ENCODE results near the gene GMPR2.

DNA sequence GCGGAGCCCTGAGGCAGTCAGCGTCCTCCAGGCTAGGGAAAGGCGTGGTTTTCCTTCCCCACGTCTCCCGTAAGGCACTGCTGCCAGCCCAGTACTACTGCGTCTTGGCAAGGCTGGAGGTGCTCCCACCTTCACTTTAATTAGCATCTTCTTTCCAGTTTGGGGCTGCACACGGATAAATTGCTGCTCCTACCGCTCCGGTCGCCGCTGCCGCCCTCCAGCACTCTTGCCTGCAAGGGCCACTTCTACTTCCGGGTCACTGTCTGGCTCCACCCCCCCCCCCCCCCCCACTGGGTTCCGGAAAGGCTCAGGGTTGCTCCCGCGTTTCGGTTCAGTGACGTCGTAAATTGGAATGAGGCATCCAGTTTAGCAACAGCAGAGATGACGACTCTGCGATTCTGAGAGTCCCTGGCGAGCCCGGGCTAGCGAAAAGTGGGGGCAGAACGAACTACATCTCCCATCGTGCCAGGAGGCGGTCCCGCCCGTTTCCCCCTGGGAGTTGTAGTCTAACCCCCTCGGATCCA, 546 bp upstream of the GMPR2 start, which contains the start of gene NEDD8:
- TF ChIP-seq POLR2AphosphoS5 (IDR thresholded peaks at IDR 0.05; ENCODE audit: low read depth): no peak; the same call in 1 of the 2 replicates
- TF ChIP-seq, protein P1, sequence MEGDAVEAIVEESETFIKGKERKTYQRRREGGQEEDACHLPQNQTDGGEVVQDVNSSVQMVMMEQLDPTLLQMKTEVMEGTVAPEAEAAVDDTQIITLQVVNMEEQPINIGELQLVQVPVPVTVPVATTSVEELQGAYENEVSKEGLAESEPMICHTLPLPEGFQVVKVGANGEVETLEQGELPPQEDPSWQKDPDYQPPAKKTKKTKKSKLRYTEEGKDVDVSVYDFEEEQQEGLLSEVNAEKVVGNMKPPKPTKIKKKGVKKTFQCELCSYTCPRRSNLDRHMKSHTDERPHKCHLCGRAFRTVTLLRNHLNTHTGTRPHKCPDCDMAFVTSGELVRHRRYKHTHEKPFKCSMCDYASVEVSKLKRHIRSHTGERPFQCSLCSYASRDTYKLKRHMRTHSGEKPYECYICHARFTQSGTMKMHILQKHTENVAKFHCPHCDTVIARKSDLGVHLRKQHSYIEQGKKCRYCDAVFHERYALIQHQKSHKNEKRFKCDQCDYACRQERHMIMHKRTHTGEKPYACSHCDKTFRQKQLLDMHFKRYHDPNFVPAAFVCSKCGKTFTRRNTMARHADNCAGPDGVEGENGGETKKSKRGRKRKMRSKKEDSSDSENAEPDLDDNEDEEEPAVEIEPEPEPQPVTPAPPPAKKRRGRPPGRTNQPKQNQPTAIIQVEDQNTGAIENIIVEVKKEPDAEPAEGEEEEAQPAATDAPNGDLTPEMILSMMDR (IDR thresholded peaks at IDR 0.05; ENCODE audit: insufficient read depth, low read length): no peak
- TF ChIP-seq GABPA (IDR thresholded peaks at IDR 0.05; ENCODE audit: low read depth): peak; percentile 88
- TF ChIP-seq, protein P2, sequence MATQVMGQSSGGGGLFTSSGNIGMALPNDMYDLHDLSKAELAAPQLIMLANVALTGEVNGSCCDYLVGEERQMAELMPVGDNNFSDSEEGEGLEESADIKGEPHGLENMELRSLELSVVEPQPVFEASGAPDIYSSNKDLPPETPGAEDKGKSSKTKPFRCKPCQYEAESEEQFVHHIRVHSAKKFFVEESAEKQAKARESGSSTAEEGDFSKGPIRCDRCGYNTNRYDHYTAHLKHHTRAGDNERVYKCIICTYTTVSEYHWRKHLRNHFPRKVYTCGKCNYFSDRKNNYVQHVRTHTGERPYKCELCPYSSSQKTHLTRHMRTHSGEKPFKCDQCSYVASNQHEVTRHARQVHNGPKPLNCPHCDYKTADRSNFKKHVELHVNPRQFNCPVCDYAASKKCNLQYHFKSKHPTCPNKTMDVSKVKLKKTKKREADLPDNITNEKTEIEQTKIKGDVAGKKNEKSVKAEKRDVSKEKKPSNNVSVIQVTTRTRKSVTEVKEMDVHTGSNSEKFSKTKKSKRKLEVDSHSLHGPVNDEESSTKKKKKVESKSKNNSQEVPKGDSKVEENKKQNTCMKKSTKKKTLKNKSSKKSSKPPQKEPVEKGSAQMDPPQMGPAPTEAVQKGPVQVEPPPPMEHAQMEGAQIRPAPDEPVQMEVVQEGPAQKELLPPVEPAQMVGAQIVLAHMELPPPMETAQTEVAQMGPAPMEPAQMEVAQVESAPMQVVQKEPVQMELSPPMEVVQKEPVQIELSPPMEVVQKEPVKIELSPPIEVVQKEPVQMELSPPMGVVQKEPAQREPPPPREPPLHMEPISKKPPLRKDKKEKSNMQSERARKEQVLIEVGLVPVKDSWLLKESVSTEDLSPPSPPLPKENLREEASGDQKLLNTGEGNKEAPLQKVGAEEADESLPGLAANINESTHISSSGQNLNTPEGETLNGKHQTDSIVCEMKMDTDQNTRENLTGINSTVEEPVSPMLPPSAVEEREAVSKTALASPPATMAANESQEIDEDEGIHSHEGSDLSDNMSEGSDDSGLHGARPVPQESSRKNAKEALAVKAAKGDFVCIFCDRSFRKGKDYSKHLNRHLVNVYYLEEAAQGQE (IDR thresholded peaks at IDR 0.05; ENCODE audit: insufficient replicate concordance, low read depth): no peak

All from HL-60 (cell line).